GM18858 (cell line): Measurements from ENCODE around the gene FDXR.
"Not testable (repeated sequence)": the region's sequence is repeated elsewhere in the genome, so short reads cannot be mapped to it uniquely, and the experiment has no call there.

Experiments used
- ATAC-seq: cut with Tn5 transposase; IDR thresholded peaks from one replicate; pipeline ENCODE4 v1.9.1; 2021; ENCODE audit not compliant: unreplicated experiment

The FDXR gene, protein sequence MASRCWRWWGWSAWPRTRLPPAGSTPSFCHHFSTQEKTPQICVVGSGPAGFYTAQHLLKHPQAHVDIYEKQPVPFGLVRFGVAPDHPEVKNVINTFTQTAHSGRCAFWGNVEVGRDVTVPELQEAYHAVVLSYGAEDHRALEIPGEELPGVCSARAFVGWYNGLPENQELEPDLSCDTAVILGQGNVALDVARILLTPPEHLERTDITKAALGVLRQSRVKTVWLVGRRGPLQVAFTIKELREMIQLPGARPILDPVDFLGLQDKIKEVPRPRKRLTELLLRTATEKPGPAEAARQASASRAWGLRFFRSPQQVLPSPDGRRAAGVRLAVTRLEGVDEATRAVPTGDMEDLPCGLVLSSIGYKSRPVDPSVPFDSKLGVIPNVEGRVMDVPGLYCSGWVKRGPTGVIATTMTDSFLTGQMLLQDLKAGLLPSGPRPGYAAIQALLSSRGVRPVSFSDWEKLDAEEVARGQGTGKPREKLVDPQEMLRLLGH

DNA sequence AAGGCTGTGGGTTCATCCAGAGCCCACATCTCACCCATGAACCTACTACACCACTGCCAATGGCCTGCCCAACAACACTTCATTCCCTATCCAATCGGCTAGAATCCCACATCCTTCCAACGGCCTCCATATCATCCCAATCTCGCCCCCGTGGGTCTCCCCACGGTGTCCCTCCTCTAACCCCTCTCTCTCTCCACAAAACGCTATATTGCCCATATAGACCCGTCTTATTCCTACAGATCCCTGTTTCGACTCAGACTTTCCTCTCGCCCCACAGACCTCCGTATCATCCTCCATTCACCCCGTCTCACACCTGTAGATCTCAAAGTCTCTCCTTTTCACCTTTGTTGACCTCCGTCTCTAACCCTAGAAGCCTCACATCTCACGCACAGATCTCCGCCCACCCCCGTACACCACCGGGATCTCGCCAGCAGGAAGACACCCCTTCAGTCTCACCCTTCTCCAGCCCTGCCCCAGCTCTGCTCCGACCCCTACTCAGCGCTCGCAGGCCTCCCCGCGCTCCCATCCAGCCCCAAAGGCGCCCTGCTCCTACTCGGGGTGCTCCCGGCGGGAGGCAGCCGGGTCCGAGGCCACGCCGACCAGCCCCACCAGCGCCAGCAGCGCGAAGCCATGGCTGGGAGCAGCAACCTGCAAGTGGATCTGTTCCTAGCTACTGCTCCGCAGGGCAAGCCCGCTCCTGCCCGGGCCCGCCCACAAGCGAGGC is at the start of gene FDXR:
Gene FDXR (minus strand): TSS at position 682 of the 724 bp plus-strand sequence. CDS start 50 bp downstream, at position 632.
- ATAC-seq = peak; percentile 40

DNA sequence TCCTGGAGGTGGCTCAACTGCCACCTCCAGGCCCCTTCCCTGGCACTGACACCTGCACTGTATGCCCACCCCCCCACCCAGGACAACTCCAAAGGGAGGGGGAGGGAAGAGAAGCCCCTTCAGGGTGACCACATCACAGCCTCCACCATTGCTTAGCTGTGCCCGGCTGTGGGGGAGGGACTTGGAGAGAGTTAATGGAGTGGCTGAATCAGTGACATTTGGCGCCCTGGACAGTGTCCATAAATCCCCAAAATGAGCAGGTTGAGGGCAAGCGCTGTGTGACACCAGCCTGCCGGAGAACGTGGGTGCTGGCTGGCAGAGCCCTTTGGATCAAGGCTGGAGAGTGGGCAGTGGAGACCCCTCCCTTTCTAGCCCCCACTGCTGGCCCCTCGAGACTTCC is 49.4 kb upstream of the FDXR start:
- ATAC-seq = no peak

DNA sequence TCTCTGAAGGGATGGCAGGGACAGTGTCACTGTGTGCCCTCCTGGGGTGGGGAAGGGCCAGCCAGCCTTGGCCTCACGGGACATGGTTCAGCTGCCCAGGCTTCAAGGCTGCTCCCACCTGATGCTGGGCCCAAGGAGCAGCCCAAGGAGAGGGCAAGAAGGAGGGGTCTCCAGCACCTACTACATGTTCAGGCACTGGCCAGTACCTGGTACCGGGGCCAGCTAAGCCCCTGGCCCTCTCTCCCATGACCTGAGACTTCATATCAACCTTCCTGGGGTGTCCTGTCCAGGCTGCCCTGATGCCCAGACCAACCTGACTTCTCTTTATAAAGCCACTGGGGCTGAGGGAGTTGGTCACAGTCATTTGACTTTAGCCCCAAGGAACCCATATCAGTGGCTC is 49.0 kb upstream of the FDXR start:
- no peak for ATAC-seq

DNA sequence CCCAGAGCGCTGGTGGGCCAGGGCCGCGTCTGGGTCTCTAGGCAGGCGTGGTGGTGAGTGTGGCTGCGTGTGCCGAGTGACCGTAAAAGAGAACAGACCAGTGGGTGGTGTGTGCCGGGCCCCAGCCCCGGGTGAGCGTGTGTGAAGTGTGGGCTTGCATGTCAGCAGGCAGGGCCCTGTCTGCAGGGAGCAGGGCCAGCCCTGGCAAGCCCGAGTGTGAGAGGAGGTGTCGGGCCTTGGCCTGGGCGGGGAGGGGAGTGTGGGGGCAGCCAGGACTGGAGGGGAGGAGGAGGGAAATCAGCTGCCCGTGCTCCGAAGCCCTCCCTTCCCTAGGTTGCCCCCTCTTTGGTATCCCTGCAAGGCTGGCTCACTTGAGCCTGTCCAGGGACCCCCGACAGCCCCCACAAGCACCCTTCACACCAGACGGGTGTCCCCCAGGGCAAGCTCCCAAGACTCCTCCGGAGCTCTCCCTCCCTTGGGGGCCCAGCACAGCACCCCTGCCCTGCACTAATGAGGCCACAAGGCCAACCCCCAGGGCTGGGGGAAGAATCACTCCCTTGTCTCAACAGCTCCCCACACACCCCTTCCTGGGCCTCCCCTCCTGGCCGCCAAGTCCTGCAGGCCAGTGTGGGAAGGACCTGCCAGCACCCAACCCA is 48.4 kb upstream of the FDXR start:
- no peak for ATAC-seq

DNA sequence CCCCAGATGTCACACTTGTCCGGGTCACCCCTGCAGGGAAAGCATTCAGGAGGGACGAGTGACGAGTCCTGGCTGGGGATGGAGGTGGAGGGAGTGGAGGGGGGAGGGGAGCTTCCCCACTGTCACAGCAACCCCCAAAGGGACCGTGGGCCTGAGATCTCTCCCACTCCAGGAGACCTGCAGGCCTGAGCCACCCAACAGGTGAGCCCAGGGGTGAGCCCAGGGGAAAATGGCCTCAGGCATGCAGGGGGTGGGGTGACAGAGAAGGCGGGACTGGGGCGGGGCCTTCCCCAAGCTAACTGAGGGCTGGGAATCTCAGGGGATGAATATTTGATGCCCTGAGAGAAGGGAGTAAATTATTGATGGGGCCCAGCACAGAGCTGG is 47.8 kb upstream of the FDXR start:
- no peak for ATAC-seq

DNA sequence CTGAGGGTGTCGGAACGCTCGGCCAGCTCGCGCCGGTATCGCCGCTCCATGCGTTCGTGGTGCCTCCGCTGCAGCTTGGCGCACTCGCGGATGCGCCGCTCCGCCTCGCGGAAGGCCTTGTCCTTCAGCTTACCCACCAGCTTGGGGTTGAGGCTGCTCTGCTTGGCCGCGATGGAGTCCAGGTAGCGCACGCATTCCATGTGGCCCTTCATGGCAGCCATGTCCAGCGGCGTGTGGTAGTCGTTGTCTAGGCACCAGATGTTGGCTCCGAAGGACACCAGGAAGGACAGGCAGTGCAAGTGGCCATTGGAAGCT is 47.5 kb upstream of the FDXR start:
- ATAC-seq = no peak

DNA sequence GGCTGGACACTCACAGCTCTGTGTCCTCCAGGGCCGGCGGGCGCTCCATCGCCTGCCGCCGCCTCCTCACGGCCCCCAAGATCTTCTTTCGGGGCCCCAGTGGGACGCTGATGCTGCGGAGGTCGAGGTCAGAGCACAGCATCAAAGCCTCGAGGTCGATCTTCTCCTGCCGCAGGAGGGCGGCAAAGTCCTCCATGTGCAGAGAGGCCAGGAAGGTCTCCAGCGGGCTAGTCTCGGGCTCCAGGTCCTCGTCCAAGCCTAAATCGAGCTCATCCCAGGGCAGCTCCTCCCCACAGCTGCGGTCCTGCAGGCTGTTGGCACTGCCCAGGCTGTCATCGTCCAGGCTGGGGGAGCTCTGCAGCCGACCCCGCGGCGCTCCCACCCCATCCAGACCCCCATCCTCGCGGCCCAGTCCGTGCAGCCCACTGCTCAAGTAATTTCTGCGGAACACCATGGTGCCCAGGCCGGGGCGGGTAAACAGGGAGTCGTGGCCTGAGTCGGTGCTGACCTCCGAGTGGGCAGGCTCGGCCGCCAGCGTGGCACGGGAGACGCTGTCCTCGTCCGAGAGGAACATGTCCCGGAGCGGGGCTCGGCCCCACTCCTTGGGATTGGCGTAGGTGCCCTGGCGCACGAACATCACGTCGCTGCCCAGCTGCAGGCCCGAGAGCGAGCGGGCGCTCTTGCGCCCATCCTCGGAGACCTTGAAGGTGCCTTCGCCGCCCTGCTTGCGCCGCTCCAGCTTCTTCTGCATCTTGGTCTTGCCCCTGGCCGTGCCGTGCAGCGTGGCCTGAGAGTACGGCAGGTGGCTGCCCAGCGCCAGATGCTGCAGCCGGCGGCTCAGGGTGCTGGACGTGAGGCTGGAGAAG is 46.9 kb upstream of the FDXR start:
- no peak for ATAC-seq

DNA sequence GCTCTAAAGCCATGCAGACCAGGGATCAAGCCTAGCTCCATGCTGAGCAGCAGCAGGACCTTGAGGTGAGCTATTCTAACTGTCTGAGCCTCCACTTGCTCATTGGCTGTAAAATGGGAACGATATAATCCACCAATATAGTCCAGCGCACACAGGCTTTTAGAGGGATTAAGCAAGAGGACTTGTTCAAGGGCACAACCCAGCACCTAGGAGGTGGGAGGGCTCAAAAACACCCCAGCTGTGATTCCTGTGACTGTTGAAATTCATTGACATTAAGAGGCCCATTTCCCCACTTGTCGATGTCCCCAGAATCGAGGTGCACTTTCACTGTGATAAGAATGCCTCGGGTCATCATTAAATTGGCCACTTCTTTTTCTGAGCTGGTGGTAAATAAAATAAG is 46.1 kb upstream of the FDXR start:
- no peak for ATAC-seq

DNA sequence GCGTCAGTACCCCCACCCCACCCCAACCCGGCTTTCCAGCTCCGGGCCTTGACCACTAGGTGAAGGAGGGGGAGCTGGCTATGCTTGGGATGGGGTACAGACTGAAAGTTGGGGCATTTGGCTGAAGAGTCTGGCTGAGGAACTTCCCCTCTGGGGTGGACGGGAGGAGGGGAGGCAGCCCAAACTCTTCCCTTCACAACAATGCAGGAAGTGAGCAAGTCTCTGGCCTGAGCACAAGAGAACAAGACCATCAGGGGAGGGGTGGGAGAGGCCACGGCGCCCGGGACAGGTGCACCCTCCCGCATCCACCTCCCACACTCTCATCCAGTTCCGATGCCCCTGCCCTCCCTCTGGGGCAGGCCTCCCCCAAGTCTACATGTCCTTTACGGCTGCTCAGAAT is 44.6 kb upstream of the FDXR start:
- ATAC-seq = no peak

DNA sequence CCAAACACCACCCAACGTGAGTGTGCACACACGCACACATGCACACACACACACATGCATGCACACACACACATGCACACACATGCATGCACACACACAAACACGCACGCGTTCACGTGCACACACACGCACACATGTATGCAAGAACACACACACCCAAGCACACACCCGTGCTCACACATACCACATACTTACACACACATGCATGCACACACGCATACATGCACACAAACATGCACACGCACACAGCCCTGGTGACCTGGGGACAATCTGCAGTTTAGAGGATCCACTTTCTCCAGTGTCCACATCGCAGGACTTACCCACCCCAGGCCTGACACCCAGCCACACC is 44.0 kb upstream of the FDXR start:
- ATAC-seq = no peak

DNA sequence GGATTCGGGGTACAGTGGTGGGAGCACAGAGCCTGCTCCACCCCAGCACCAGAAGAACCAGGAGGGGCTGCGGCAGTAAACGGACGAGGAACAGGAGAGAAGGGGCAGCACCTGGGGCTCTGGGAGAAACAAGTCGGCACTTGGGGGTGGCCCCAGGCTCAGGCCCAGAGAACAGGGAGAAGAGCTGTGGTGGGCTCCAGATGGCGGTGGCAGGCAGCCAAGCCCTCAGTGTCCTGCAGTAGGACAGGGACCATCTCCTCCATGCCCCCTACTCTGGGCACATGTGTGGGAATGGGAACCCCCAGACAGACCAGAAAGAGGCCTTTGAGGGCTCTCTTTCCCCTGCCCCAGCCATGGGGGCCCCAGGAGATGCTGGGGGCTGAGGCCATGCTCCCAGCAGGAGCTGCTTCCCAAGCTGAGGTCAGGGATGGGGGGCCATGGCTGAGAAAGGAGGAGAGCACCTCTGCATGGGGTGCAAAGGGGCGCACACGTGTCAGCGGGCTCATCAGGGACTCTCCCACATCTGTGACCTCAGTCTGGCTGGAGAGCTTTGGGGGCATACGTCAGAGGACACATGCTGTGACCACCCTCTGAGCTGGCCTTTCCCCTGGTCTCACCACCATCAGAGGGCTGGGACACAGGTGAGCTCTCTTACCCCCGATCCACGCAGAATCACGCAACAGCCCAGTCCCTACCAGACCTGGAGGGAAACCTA is 43.5 kb upstream of the FDXR start:
- ATAC-seq = no peak

DNA sequence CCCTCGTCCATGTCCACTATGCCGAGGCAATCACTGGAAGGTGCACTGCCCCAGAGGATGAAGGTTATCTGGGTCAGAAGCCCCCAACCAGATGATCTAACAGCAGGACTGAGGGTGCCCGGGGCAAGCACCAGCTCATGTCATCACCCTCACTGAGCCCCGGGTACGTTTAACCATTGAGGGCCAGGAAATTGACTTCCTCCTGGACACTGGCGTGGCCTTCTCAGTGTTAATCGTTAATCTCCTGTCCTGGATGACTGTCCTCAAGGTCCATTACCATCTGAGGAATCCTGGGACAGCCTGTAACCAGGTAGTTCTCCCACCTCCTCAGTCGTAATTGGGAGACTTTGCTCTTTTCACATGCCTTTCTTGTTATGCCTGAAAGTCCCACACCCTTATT is 38.6 kb upstream of the FDXR start:
- ATAC-seq = not testable (repeated sequence)

DNA sequence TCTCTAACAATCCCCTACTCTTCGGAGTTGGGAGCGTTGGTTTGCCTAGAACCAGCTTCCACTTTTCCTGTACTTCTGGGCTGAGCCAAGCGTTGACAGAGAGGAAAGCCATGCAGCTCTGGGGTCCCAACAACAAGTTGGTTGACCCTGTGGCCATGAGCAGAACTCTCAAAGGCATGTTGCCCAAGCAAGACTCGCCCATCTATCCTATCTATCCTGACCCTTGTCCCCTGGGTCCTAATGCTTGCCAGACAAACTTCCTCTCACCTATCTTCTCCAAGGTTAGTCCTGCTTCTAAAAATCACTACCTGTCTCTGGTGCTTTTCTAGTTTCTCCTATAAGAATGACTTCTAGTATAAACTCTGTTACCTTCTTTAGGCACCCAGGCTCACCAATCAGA is 36.3 kb upstream of the FDXR start:
- not testable (repeated sequence) for ATAC-seq

DNA sequence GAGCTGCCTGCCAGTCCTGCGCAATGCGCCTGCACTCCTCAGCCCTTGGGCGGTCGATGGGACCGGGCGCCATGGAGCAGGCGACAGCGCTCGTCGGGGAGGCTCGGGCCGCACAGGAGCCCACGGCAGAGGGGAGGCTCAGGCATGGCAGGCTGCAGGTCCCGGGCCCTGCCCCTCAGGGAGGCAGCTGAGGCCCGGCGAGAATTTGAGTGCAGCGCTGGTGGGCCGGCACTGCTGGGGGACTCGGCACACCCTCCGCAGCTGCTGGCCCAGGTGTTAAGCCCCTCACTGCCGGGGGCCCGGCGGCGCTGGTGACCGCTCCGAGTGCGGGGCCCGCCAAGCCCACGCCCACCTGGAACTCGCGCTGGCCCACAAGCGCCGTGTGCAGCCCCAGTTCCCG is 34.2 kb upstream of the FDXR start:
- no peak for ATAC-seq

DNA sequence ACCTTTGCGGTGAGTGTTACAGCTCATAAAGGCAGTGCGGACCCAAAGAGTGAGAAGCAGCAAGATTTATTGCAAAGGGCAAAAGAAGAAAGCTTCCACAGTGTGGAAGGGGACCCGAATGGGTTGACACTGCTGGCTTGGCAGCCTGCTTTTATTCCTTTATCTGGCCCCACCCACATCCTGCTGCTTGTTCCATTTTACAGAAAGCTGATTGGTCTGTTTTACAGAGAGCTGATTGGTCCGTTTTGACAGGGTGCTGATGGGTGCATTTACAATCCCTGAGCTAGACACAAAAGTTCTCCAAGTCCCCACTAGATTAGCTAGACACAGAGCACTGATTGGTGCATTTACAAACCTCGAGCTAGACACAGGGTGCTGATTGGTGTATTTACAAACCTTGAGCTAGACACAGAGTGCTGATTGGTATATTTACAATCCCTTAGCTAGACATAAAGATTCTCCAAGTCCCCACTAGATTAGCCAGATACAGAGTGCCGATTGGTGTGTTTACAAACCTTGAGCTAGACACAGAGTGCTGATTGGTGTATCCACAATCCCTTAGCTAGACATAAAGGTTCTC is 33.5 kb upstream of the FDXR start:
- not testable (repeated sequence) for ATAC-seq

DNA sequence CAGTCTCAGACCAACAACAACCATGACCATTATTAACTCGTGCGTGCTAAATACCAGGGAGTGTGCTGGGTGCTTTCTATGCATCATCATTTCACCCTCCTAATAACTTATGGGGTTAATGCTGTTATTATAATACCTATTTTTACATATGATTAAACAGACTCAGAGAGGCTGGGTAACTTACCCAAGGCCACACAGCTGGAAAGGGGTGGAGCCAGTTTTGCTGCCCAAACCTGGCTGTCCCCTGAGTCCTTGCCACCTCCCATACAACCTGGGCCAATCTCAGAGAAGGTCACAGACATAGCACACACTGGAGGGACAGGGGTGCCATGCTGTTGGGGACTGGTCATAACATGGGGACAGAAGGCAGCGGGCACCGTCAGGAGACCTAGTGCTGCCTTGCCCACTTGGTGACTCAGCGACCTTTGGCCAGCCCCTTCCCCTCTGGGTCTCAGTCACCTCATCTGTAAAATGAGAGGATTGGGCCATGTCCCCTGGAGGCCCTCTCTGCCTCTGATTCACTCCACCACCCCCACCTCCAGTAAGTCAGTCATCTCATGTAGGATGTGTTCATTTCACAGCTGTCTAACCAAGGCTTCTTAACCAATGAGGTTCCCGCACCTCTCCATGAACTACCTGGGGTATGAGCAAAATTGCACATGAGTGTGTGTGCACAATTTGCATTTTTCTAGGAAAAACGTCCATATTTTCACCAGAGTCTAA is 32.1 kb upstream of the FDXR start:
- no peak for ATAC-seq

DNA sequence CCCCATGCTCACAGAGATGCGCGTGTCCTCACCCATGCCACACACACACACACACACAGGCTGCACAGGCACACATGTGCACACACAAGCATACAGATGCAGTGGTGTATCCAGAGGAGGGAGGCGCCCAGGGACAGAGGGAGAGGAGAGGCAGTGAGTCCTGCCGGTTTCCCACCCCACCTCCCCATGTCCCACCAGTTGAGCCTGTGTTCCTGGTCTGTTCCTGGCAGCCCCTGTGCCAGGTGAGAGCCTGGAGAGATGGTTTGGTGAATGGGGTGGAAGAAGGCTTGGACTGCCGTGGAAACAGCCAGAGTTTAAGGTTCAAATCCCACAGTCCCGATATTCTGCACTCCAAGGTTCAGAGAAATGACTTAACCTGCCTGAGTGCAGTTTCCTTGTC is 30.9 kb upstream of the FDXR start:
- ATAC-seq = no peak

DNA sequence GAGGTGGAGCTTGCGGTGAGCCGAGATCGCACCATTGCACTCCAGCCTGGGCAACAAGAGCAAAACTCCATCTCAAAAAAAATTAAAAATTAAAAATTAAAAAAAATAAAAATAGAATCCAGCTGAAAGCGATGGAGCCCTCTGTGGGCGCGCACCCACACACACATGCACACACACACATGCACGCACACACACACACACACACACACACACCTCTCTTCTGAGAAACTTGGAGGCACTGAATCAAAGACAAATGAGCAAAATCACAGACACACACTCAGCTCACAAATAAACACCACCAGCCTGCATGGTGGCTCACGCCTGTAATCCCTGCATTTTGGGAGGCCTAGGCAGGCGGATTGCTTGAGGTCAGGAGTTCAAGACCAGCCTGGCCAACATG is 30.2 kb upstream of the FDXR start:
- ATAC-seq = no peak

DNA sequence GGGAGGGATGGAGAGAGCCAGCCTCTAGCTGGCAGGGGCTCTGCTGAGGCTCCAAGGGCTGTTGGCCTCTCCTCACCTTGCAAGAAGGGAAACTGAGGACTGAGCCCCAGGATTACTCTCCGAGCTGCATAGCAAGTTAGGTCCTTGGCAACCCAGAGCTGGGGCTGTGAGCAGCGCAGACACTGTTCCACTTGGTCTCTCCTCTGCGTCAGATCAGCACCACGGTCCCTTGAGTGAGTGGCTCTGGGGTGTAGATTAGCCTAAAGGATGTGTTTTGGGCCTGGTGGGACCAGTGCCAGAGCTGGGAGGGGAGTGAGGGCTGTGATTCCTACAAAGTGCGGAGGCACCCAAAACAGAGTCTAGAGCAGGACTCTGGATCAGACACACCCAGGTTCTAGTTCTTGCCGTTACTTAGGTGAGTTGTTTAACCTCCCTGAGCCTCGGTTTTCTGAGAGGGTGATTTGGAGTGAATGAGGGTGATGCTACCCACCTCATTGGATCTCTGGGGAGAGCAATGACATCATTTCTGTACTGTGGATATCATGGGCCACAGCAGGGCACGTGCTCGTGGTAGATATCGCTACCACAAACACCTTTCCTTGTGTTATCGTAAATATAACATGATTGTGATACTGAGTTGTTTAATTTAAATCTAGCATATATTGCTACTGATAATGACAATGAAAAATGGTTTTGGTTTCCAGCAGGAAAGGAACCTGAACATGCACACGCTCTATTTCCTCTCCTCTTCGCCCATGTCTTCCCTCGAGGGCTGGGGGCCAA is 28.8 kb upstream of the FDXR start:
- no peak for ATAC-seq
